Stimulated activated CD8-positive, alpha-beta memory T cell treated with anti-CD3 and anti-CD28 coated beads, Interleukin-4, amount 100 ng/mL, for 48 hours (primary cell): ENCODE data around the gene AKR7A2.
"Not testable (repeated sequence)": the region's sequence is repeated elsewhere in the genome, so short reads cannot be mapped to it uniquely, and the experiment has no call there.

ENCODE experiments used
- DNase-seq: peaks from one replicate; pipeline ENCODE4 v3.0.0-alpha.2; 2020

The AKR7A2 gene

GRCh38 chr1:19257178-19257914 lies 54.6 kb downstream of the AKR7A2 start:
- DNase-seq, result peak; percentile 50

- not testable (repeated sequence) for DNase-seq
Measured at GRCh38 chr1:19256301-19256700, 55.6 kb downstream of the AKR7A2 start.

- DNase-seq, result no peak
Measured at GRCh38 chr1:19255288-19255687, 56.7 kb downstream of the AKR7A2 start.

- no peak for DNase-seq
Measured at GRCh38 chr1:19254416-19254815, 57.5 kb downstream of the AKR7A2 start.
